Iris pigment epithelial cell (primary cell): ENCODE results near the gene DLG1.

Experiments used
- DNase-seq: peaks from one replicate; pipeline ENCODE4 v3.0.0-alpha.2; 2011; ENCODE audit warnings: low read depth

The DLG1 gene

GRCh38 chr3:197248341-197248740 lies 50.1 kb downstream of the DLG1 start:
- DNase-seq: no peak

- DNase-seq: peak; percentile 50
These were observed 53.7 kb downstream of the DLG1 start for GRCh38 chr3:197244751-197245150.

- DNase-seq: peak; percentile 47
These were observed 55.5 kb downstream of the DLG1 start for GRCh38 chr3:197242784-197243432.

DNA sequence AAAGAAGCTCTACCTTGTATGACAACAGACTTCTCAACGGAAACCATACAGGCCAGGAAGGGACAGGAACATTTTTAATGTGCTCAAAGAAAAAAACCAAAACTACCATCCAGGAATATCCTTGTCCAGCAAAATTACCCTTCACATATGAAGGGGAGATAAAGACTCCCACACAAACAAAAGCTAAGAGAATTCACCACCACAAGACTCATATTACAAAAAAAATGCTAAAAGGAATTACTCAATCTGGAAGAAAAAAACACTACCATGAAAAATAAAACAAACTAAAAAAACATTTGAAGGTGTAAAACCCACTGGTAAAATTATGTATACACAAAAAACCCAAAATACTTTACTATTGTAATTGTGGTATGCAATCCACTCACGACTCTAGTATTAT lies 57.2 kb downstream of the DLG1 start:
- DNase-seq: peak; percentile 47

DNA sequence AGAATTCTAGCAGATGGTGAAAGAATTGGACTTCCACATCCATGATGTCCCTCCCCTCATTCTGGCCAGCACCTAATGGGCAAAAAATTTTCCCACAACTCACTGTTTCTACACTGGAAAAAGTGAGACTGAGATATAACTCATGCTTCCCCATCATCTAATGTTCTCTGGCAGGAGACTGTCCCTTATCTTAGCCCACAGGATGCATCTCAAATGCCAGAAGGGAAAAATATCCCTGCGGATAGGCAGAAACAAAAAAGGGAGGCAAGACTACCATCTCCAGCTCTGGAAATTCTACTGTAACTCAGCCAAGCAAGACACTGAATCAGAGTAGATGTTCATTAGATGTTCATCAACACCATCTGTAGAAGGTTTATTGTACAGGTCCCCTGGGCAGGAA lies 58.6 kb downstream of the DLG1 start:
- no peak for DNase-seq

DNA sequence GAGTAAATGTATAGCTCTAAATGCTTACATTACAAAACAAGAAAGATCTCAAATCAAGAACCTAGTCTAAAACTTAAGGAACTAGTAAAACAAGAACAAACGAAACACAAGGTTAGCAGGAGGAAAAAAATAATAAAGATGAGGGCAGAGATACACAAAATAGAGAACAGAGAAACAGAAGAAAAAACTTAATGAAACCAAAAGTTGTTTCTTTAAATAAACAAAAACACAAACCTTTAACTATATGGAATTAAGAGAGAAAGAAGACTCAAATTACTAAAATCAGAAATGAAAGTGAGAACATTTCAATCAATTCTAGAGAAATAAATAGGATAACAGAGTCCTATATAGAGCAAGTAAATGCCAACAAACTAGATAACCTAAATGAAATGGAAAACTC lies 59.6 kb downstream of the DLG1 start:
- DNase-seq: no peak

DNA sequence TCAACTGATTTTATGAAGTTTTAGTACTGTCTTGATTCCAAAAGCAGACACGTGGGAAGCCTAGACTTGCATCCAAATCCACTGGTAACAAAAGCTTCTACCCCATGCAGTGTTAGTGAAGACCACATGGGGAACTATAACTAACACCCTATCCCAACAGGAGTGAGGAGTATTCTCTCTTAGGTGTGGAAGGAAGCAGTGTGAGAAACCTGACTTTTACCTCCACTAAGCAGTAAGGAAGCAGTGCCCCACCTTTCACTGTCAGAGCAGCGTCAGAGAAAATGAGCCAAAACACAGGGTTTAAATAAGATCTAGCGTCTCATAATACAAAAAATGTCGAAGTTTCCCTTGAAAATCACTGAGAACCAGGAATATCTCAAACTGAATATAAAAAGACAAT lies 60.5 kb downstream of the DLG1 start:
- DNase-seq: no peak

DNA sequence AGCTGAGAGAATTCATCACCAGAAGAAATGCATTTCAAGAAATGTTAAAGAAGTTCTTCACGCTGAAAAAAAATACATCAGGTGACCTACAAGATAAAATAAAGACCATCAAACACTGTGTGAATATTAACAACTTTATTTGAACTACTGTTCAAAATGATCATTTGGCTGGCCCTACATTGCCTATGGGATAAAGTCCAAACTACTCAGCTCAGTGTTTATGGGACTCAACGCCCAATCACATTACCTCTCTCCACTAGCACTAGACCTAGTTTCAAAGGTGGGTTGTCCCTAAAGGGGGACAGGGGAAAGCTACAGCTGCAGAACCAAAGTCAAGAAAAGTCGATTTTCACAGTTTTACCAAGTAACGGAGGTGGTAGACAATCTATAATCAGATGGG lies 62.0 kb downstream of the DLG1 start:
- DNase-seq: no peak

GRCh38 chr3:197234947-197235914 lies 63.2 kb downstream of the DLG1 start:
- DNase-seq: no peak

DNA sequence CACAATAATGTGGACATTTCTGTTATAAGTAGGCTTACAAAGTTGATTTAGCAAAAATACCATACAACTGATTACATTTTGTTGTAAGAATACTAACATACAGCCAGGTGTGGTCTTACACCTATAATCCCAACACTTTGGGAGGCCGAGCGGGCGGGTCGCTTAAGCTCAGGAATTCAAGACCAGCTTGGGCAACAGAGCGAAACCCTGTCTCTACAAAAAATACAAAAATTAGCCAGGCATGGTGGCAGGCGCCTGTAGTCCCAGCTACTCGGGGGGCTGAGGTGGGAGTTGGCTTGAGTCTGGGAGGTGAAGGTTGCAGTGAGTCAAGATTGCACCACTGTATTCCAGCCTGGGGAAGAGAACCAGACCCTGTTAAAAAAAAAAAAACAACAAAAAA lies 67.1 kb downstream of the DLG1 start:
- no peak for DNase-seq

DNA sequence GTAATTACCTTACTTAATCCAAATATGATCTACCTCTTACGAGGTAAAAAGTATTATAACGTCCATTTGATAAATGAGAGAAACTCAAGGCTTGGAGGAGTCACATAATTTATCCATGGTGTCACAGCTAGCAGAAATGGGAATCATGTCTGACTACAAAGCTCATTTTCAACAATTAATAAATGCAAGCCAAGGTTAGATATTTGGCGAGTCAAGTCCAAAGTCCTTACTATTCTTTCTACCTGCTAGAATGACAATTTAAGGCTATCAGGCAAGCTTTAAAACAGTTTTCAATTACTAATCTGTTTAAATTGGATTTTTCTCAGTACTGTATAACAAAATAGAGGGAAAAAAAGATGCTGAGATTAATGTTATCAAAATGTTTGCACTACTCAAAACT lies 68.6 kb downstream of the DLG1 start:
- DNase-seq: no peak

DNA sequence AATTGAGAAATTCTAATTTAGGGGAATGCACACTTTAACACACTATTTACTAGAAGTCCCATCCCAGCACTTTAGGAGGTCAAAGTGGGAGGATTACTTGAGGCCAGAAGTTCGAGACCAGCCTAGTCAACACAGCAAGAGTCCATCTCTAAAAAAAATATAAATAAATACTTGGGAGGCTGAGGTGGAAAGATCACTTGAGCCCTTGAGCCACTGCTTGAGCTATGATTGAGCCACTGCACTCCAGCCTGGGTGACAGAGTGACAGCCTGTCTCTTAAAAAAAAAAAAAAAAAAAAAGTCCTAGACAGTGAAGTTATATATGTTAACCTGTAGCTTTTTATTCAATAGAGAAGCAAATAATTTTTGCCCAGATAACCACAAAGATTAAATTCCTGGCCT lies 69.2 kb downstream of the DLG1 start:
- no peak for DNase-seq

GRCh38 chr3:197227780-197228574 lies 70.4 kb downstream of the DLG1 start:
- no peak for DNase-seq

- peak; percentile 18 for DNase-seq
These were observed 72.2 kb downstream of the DLG1 start for GRCh38 chr3:197226179-197226578.

GRCh38 chr3:197225579-197225978 lies 72.8 kb downstream of the DLG1 start:
- no peak for DNase-seq

DNA sequence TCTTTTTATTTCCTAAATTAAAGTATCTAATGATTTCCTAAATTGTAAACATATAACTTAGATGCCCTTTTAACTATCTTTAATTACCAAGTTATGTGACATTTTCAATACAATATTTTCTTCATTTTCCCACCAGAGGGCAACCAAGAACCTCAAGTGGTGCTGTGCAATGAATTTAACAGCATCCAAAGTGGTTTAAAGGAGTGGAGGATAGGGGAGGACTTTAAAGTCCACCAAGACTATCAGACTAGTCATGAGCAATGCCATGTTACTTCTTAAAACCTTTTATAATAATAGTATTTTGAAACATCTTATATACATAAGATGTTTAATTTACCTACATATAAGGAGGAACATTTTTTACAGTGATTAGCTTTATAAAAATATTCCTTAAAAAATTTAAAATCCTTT lies 74.4 kb downstream of the DLG1 start:
- DNase-seq: peak; percentile 61

DNA sequence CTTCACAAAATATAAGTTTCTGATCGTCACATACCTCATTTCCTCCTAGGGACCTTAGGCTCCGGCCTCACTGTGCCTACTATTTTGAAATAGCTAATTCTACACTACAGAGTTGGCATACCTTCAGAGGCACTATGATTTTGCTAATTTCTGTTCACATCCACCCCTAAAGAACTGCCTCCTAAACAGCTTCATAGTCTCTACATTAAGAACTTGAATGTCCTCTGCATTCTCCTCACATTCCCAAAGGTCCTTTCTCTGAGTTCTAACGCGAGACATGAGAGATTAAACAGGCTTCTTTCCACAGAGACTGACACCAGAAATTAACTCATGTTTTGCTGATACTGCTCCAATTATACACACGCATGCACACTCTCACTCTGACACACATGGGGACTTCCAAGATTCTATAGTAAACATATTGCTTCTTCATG lies 75.5 kb downstream of the DLG1 start:
- DNase-seq: no peak

DNA sequence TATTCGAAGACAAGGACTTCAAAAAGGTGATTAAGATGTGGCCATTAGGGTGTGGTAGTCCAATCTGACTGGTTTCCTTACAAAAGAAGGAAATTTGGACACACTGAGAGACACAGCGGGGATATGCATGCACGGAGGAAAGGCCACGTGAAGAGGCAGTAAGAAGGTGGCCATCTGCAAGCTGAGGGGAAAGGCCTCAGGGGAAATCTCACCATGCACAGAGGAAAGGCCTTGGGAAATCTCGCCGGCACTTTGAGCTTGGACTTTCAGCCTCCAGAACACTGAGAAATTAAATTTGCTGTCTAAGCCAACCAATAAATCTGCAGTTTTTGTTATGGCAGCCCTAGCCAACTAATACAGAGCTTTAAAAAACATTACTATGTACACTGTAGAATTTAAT lies 78.8 kb downstream of the DLG1 start:
- DNase-seq: no peak

- DNase-seq: no peak
These were observed 80.2 kb downstream of the DLG1 start for GRCh38 chr3:197218210-197218609.

DNA sequence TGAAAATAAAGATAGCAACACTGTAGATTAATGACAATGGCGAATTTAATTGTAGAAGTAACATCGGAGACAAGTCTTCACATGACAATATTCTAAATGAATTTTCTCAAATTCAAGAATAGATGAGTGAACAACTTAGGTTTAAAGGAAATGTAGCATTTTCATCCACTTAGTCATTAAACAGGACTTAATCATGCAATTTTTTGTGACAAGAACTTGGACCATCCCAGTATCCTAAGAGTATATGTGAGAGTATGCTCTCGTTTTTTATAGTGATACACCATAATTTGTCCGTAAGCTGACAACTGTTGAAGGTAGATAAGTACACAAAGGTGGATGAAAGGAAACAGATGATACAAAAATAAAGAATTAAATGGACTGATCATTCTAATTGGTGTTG lies 81.5 kb downstream of the DLG1 start:
- DNase-seq: peak; percentile 49

DNA sequence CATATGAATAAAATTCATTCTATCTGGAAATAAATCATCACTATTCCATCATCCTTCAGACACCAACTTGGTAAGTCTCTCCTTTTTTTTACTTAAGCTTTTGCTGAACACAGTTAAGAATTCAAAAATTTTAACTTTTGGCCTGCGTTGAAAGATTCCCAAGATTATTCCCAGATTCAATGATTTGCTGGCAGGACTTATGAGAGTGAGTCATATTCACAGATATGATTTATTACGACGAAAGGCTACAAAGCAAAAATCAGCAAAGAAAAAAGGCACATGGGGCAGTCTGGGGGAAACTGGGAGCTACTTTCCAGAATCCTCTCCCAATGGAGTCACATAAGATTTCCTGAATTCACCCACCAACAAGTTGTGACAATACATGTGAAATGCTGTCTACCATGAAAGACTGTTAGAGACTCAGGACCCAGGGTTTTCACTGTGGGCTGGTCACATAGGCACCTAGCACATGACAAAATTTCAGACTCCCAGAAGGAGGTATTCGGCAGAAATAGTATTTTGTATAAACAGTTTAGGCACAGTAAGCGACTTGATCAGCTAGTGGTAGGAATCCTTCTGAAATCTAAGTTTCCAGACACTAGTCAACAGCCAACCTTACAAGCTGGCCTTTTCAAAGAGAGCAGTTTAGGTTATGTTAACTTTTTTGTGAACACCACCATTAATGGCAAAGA lies 82.1 kb downstream of the DLG1 start:
- DNase-seq: peak; percentile 57

GRCh38 chr3:197212290-197212689 lies 86.1 kb downstream of the DLG1 start:
- no peak for DNase-seq
